Loucy (cell line): ENCODE data around the gene CDH4.

Experiments used
- H2AFZ ChIP-seq: fragments of 200-600 bp; sonication (generic); 2 replicates; pipeline ENCODE4 v1.6.0; 2016; ENCODE audit warnings: antibody characterized with exemption, mild to moderate bottlenecking, low read length, moderate library complexity
- H3F3A ChIP-seq: fragments of 200-600 bp; 2 replicates; pipeline ENCODE4 v1.6.0; 2016; ENCODE audit warnings: antibody characterized with exemption, low read depth, mild to moderate bottlenecking
- H3K27me3 ChIP-seq: fragments of 200-600 bp; sonication (generic); 2 replicates; pipeline ENCODE4 v1.6.1; 2014; ENCODE audit warnings: low read length, mild to moderate bottlenecking; ENCODE audit not compliant: insufficient read depth, poor library complexity, severe bottlenecking
- H3K36me3 ChIP-seq: fragments of 200-600 bp; sonication (generic); 2 replicates; pipeline ENCODE4 v1.6.1; 2016; ENCODE audit warnings: low read length; ENCODE audit not compliant: insufficient read depth
- H3K4me1 ChIP-seq: fragments of 200-600 bp; sonication (generic); 2 replicates; pipeline ENCODE4 v1.5.1; 2014; ENCODE audit warnings: low read length, mild to moderate bottlenecking; ENCODE audit not compliant: insufficient read depth, poor library complexity, severe bottlenecking
- H3K4me2 ChIP-seq: fragments of 200-600 bp; sonication (generic); 2 replicates; pipeline ENCODE4 v1.6.0; 2014; ENCODE audit warnings: antibody characterized with exemption, low read length, low read depth, mild to moderate bottlenecking; ENCODE audit not compliant: poor library complexity, severe bottlenecking
- H3K4me3 ChIP-seq: fragments of 200-600 bp; sonication (generic); 2 replicates; pipeline ENCODE4 v1.5.1; 2014; ENCODE audit warnings: low read length, mild to moderate bottlenecking, mixed read lengths; ENCODE audit not compliant: poor library complexity, severe bottlenecking
- H3K79me2 ChIP-seq: fragments of 200-600 bp; sonication (generic); 2 replicates; pipeline ENCODE4 v1.6.1; 2014; ENCODE audit warnings: low read length; ENCODE audit not compliant: insufficient read depth
- H3K9ac ChIP-seq: fragments of 200-600 bp; sonication (generic); 2 replicates; pipeline ENCODE4 v1.6.0; 2014; ENCODE audit warnings: mild to moderate bottlenecking, low read depth, low read length, moderate library complexity; ENCODE audit not compliant: poor library complexity, severe bottlenecking
- H3K9me2 ChIP-seq: fragments of 200-600 bp; sonication (generic); replicated peaks from 2 replicates; pipeline ENCODE4 v1.6.1; 2016; ENCODE audit warnings: low read depth, low read length, mixed read lengths
- H3K9me3 ChIP-seq: fragments of 200-600 bp; sonication (generic); 2 replicates; pipeline ENCODE4 v1.6.1; 2014; ENCODE audit warnings: mild to moderate bottlenecking, antibody characterized with exemption, low read length, low read depth; ENCODE audit not compliant: insufficient read depth
- H4K20me1 ChIP-seq: fragments of 200-600 bp; sonication (generic); 2 replicates; pipeline ENCODE4 v1.6.0; 2014; ENCODE audit warnings: antibody characterized with exemption, low read length, mild to moderate bottlenecking; ENCODE audit not compliant: insufficient read depth, poor library complexity, severe bottlenecking
- EZH2phosphoT487 ChIP-seq: fragments of 200-600 bp; IDR thresholded peaks from 2 replicates; pipeline ENCODE4 v1.6.1; 2018; ENCODE audit warnings: antibody characterized with exemption, mild to moderate bottlenecking, moderate library complexity, borderline replicate concordance
- TF ChIP-seq, protein P1 (sequence below): fragments of 200-600 bp; sonication (generic); conservative IDR thresholded peaks from 2 replicates; pipeline ENCODE4 v1.5.1; 2014; ENCODE audit warnings: mild to moderate bottlenecking, antibody characterized with exemption, low read length

CDH4 gene

DNA sequence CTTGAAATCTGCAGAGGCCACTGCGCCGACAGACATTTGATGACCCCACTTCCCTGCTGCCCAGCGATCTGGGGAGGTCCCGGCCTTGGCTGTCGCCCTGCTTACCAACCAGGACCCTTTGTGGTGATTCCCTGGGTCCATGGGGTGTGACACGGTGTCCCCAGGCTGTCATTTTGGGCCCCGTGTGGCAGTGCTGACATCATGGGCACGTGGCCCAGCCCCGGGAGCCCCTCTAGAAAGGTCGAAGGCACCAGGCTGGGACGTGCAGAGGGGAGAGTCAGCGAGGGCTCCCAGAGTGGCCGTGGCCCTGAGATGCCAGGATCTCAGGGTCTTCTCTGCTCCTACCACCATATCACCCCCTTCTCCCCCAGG lies 643.6 kb downstream of the CDH4 start:
- no peaks in the 10 kb centered on the region; the same call in 1 of the 2 replicates for H3K36me3 ChIP-seq
- H3K4me3 ChIP-seq = no peak overlapping the region

DNA sequence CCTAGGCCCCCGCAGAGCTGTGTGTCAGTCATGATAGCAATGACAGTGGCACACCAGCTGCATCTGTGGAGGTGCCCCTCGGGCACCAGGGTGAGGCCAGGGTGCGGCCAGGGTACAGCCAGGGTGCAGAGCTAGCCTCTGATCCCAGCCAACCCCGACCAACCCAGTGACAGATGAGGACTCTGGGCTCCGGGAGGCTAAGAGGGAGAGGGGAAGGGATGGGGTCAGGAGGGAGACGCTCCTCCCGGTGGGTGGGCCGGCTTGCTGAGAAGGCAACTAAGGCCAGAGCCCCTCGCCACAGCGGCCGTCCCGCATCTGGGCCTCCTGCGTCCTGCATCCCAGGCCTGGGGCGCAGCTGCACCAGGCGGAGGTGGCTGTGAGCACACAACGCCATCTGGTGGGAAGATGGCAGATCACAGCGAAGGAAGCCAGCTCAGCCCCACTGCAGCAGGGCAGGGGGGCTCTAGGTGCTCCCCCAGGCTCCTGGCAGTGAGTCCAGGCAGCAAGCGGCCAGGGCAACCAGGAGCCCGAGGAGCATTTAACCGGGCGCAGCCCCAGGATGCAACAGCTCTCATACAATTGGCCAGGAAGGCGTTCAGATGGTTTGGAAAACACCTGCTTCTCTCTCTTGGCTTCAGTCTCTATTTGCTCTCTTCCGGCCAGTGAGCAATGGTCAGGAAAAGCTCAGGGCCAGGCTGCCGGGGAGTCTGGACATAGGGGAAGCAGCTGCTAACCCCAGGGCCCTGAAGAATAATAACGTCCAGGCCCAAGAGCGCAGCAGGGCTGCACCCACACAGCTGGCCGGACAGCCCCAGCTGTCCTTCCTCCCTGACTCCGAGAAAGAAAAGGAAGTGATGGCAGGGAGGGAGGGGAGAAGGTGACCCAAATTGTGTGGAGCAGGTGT lies 644.2 kb downstream of the CDH4 start:
- no peaks in the 10 kb centered on the region for H3K9me2 ChIP-seq
- H3K79me2 ChIP-seq = no peaks in the 10 kb centered on the region
- H3K4me2 ChIP-seq = no peak overlapping the region
- H3K9ac ChIP-seq = no peak overlapping the region
- no peaks in the 10 kb centered on the region for H3K9me3 ChIP-seq
- H3K27me3 ChIP-seq = no peaks in the 10 kb centered on the region
- no peaks in the 10 kb centered on the region; the same call in 1 of the 2 replicates for H3K36me3 ChIP-seq
- no peaks in the 10 kb centered on the region for H3F3A ChIP-seq
- no peak overlapping the region for H2AFZ ChIP-seq
- no peak for TF ChIP-seq EZH2phosphoT487
- TF ChIP-seq, protein P1, sequence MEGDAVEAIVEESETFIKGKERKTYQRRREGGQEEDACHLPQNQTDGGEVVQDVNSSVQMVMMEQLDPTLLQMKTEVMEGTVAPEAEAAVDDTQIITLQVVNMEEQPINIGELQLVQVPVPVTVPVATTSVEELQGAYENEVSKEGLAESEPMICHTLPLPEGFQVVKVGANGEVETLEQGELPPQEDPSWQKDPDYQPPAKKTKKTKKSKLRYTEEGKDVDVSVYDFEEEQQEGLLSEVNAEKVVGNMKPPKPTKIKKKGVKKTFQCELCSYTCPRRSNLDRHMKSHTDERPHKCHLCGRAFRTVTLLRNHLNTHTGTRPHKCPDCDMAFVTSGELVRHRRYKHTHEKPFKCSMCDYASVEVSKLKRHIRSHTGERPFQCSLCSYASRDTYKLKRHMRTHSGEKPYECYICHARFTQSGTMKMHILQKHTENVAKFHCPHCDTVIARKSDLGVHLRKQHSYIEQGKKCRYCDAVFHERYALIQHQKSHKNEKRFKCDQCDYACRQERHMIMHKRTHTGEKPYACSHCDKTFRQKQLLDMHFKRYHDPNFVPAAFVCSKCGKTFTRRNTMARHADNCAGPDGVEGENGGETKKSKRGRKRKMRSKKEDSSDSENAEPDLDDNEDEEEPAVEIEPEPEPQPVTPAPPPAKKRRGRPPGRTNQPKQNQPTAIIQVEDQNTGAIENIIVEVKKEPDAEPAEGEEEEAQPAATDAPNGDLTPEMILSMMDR = peak; percentile 74
- no peak overlapping the region for H3K4me3 ChIP-seq
- H4K20me1 ChIP-seq = no peaks in the 10 kb centered on the region
- H3K4me1 ChIP-seq = peaks cover 7% of the 10 kb centered on the region

More for the DNA sequence above, 643.6 kb downstream of the CDH4 start:
- H2AFZ ChIP-seq = no peak overlapping the region
- peaks cover 11% of the 10 kb centered on the region for H3K4me1 ChIP-seq
- H3K27me3 ChIP-seq = no peaks in the 10 kb centered on the region
- no peaks in the 10 kb centered on the region for H4K20me1 ChIP-seq
- H3K9me2 ChIP-seq = no peaks in the 10 kb centered on the region
- TF ChIP-seq, protein P1 = no peak
- no peak overlapping the region for H3K9ac ChIP-seq
- no peaks in the 10 kb centered on the region for H3F3A ChIP-seq
- H3K79me2 ChIP-seq = no peaks in the 10 kb centered on the region
- H3K9me3 ChIP-seq = no peaks in the 10 kb centered on the region
- no peak overlapping the region for H3K4me2 ChIP-seq

DNA sequence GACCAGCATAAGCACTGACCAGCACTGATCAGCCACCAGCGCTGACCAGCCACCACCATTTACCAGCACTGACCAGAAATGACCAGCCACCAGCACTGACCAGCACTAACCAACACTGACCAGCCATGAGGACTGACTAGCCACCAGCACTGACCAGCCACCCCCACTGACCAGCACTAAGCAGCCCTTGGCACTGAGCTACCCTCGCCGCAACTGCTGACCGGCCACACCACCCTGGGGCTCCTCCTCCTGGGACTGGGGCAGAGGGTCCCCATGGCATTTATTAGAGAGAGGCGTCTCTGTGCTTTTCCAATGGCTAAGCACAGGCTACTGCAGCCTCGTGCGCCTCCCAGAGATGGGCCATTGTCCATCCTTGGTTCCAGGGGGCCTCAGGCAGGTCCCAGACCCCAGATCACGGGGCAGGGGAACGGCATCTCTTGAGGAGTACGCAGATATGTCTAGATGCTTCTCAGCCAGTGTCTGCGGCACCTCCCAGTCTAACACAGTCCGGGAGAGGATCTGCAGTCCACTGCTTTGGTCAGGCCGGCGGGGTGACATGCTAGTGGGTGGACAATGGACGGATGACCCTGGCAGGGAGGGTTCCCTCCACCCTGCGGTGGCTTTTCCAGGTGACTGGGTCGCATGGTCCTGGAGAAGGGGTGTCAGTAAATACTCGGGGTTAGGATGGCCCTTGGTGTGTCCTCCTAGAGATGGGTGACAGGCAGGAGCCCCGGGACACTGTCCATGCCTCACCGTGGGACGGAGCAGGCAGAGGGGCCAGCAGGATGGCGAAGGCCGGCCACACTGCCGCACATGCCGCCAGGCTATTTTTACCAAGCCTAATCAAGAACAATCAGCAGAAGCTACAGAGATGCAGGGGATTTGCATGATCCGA lies 645.6 kb downstream of the CDH4 start:
- H3K4me1 ChIP-seq = peaks cover 10% of the 10 kb centered on the region
- no peak overlapping the region for H3K4me2 ChIP-seq
- no peaks in the 10 kb centered on the region for H3K9me2 ChIP-seq
- H3K4me3 ChIP-seq = no peak overlapping the region
- TF ChIP-seq, protein P1 = no peak
- no peak for TF ChIP-seq EZH2phosphoT487
- no peaks in the 10 kb centered on the region for H3K27me3 ChIP-seq
- no peaks in the 10 kb centered on the region for H3K9me3 ChIP-seq
- no peak overlapping the region for H2AFZ ChIP-seq
- no peak overlapping the region for H3K9ac ChIP-seq
- no peaks in the 10 kb centered on the region for H3K79me2 ChIP-seq
- H3F3A ChIP-seq = no peaks in the 10 kb centered on the region
- H4K20me1 ChIP-seq = no peaks in the 10 kb centered on the region
- no peaks in the 10 kb centered on the region; the same call in 1 of the 2 replicates for H3K36me3 ChIP-seq
